Panc1 (cell line): ENCODE results near the gene RPS6KA4. TPM values are rescaled to one million over a fixed set of nuclear protein-coding genes. Genes with fewer than 3 reads are reported as not detected.

Experiments
- ATAC-seq: fragments of 200-7000 bp; cut with Tn5 transposase; 2 replicates; pipeline ENCODE4 v1.9.1; 2020; ENCODE audit warnings: mild to moderate bottlenecking, moderate library complexity
- BruUV-seq: library from RNA; stranded (reverse); fragments of 400-500 nt; replicated peaks from 2 replicates; lab custom pipeline; 2021; lab: Mats Ljungman, UMichigan
- CTCF ChIA-PET: fragments of 300-600 bp; sonication (Branson Sonifier 250); formaldehyde crosslinking; loops from one replicate; lab custom pipeline; 2022; ENCODE audit warnings: antibody characterized with exemption; lab: Charles Lee
- POLR2A ChIA-PET: fragments of 300-600 bp; sonication (Branson Sonifier 250); formaldehyde crosslinking; loops from one replicate; lab custom pipeline; 2022; ENCODE audit warnings: antibody characterized with exemption; lab: Charles Lee
- DNase-seq: peaks from one replicate; pipeline ENCODE4 v3.0.0-alpha.2; 2010; ENCODE audit warnings: low read depth, low spot score
- H3K27ac ChIP-seq: 2 replicates; pipeline ENCODE4 v1.5.1; 2011; ENCODE audit warnings: mild to moderate bottlenecking, low read length, inconsistent platforms
- H3K27me3 ChIP-seq: fragments of 200-500 bp; sonication (Bioruptor generic); 2 replicates; pipeline ENCODE4 v1.6.0; 2014; ENCODE audit warnings: low read length, inconsistent platforms; ENCODE audit not compliant: control insufficient read depth, insufficient read depth
- H3K36me3 ChIP-seq: fragments of 200-500 bp; sonication (Bioruptor generic); 2 replicates; pipeline ENCODE4 v1.5.1; 2014; ENCODE audit warnings: inconsistent platforms, mild to moderate bottlenecking, low read length, moderate library complexity; ENCODE audit not compliant: control insufficient read depth, insufficient read depth
- H3K4me1 ChIP-seq: 2 replicates; pipeline ENCODE4 v1.5.1; 2011; ENCODE audit warnings: inconsistent platforms, mild to moderate bottlenecking, low read length, moderate library complexity; ENCODE audit not compliant: control insufficient read depth, insufficient read depth
- H3K4me3 ChIP-seq, 2 experiments: 2 replicates each; pipeline ENCODE4 v1.5.1; 2011 to 2012; ENCODE audit warnings: low read depth in 2 of 2, low read length in 2 of 2, mild to moderate bottlenecking in 2 of 2, inconsistent platforms in 1 of 2, moderate library complexity in 1 of 2
- H3K9me3 ChIP-seq: fragments of 200-500 bp; sonication (Bioruptor generic); 2 replicates; pipeline ENCODE4 v1.5.1; 2014; ENCODE audit warnings: low read depth, mild to moderate bottlenecking, inconsistent platforms, low read length, moderate library complexity; ENCODE audit not compliant: control insufficient read depth, insufficient read depth
- CTCF ChIP-seq: fragments of 450-650 bp; IDR thresholded peaks from 2 replicates; pipeline ENCODE4 v1.5.1; 2017; ENCODE audit warnings: mild to moderate bottlenecking
- POLR2AphosphoS5 ChIP-seq: IDR thresholded peaks from 2 replicates; pipeline ENCODE4 v1.6.1; 2012; ENCODE audit warnings: mild to moderate bottlenecking, low read depth, low read length, moderate library complexity
- SIN3A ChIP-seq: IDR thresholded peaks from 2 replicates; pipeline ENCODE4 v1.6.1; 2012; ENCODE audit warnings: low read depth, mild to moderate bottlenecking, low read length, moderate library complexity, borderline replicate concordance; ENCODE audit not compliant: insufficient read depth
- TCF7L2 ChIP-seq: IDR thresholded peaks from 2 replicates; pipeline ENCODE4 v1.6.1; 2011; ENCODE audit warnings: mild to moderate bottlenecking, low read depth, low read length, inconsistent platforms
- in situ Hi-C: cut with HindIII; loops from 2 replicates; pipeline ENCODE4 v1.10.0; 2016; ENCODE audit warnings: low sequenced_read_pairs, low pct_unique_long_range_greater_than_20kb
- intact Hi-C: fragments of 100-400 bp; cut with micrococcal nuclease; formaldehyde crosslinking; loops from one replicate; pipeline ENCODE4 v1.10.0; 2022; ENCODE audit not compliant: unreplicated experiment
- total RNA-seq: library from RNA; stranded (reverse); gene quantifications from one replicate; pipeline ENCODE4 v1.2.1, GENCODE V29; 2021; ENCODE audit not compliant: unreplicated experiment
- TF ChIP-seq, protein P1 (sequence below), 2 experiments: IDR thresholded peaks; 2 replicates each; pipeline ENCODE4 v1.6.1; 2011 to 2012; ENCODE audit warnings: low read depth in 2 of 2, control low read depth in 1 of 2, low read length in 1 of 2, mild to moderate bottlenecking in 1 of 2, moderate library complexity in 1 of 2; ENCODE audit not compliant: insufficient read depth in 1 of 2

RPS6KA4 gene
- total RNA-seq, 1 experiment from 2014 or later = 74.0 TPM

DNA sequence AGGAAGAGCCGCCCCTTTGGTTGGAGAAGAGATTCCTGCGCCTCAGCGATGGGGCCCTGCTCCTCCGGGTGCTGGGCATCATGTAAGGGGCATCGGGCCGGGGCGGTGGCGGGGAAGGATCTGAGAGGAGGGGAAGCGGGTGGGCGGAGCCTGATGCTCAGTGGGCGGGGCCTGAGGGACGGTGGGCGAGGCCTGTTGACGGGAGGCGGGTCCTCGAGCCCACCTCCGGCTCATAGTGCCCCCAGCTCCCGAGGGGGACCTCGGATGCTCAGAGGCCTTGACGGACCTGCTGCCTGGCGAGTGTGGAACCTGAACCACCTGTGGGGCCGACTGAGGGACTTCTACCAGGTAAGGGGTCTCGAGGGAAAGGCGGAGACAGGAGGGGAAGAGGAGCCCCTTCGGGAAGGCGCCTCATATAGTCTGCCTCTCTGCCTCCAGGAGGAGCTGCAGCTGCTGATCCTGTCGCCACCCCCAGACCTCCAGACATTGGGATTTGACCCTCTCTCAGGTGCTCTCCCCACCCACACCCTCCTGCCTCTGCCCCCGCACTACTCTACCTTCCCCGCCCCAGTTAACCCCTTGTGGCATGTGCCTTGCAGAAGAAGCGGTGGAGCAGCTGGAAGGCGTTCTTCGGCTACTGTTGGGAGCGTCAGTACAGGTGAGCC, 18.2 kb upstream of the RPS6KA4 start:
- DNase-seq (no peak), ATAC-seq (no peak)
- intact Hi-C loops (no loop called here), in situ Hi-C loops (no loop called here)
- POLR2A ChIA-PET = interaction anchor here (0.6 kb wide), 1 partner anchor 15 kb away, joined by 5 read pairs; no protein-coding TSS in a partner anchor
- Histone ChIP-seq H3K9me3 (no peaks in the 10 kb centered on the region), H3K27ac (no peak overlapping the region), H3K36me3 (no peaks in the 10 kb centered on the region), H3K27me3 (no peaks in the 10 kb centered on the region), H3K4me1 (peaks cover 22% of the 10 kb centered on the region), H3K4me3 (no peak overlapping the region)
- no TSS peak for BruUV-seq
- TF ChIP-seq SIN3A (no peak), CTCF (no peak), POLR2AphosphoS5 (no peak), TCF7L2 (no peak)
- TF ChIP-seq, protein P1, sequence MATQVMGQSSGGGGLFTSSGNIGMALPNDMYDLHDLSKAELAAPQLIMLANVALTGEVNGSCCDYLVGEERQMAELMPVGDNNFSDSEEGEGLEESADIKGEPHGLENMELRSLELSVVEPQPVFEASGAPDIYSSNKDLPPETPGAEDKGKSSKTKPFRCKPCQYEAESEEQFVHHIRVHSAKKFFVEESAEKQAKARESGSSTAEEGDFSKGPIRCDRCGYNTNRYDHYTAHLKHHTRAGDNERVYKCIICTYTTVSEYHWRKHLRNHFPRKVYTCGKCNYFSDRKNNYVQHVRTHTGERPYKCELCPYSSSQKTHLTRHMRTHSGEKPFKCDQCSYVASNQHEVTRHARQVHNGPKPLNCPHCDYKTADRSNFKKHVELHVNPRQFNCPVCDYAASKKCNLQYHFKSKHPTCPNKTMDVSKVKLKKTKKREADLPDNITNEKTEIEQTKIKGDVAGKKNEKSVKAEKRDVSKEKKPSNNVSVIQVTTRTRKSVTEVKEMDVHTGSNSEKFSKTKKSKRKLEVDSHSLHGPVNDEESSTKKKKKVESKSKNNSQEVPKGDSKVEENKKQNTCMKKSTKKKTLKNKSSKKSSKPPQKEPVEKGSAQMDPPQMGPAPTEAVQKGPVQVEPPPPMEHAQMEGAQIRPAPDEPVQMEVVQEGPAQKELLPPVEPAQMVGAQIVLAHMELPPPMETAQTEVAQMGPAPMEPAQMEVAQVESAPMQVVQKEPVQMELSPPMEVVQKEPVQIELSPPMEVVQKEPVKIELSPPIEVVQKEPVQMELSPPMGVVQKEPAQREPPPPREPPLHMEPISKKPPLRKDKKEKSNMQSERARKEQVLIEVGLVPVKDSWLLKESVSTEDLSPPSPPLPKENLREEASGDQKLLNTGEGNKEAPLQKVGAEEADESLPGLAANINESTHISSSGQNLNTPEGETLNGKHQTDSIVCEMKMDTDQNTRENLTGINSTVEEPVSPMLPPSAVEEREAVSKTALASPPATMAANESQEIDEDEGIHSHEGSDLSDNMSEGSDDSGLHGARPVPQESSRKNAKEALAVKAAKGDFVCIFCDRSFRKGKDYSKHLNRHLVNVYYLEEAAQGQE (IDR thresholded peaks at IDR 0.05; ENCODE audit: insufficient read depth in 1 of 2, low read depth in 2 of 2, low read length in 1 of 2) = no peak
- CTCF ChIA-PET = interaction anchor here (0.6 to 2.3 kb wide), 5 partner anchors 9 to 134 kb away, joined by 3 to 33 read pairs (median 3); partner anchors contain the start of gene PRDX5

GRCh38 chr11:64341429-64341828, 17.5 kb upstream of the RPS6KA4 start:
- Histone ChIP-seq H3K36me3 (no peaks in the 10 kb centered on the region), H3K9me3 (no peaks in the 10 kb centered on the region), H3K27me3 (no peaks in the 10 kb centered on the region), H3K27ac (no peak overlapping the region), H3K4me3 (no peak overlapping the region), H3K4me1 (peaks cover 22% of the 10 kb centered on the region)
- no TSS peak for BruUV-seq
- in situ Hi-C loops (no loop called here), intact Hi-C loops (no loop called here)
- no peak for DNase-seq
- ATAC-seq = no peak
- no peak for TF ChIP-seq SIN3A
- TF ChIP-seq POLR2AphosphoS5 = no peak
- TF ChIP-seq, protein P1 (IDR thresholded peaks at IDR 0.05; ENCODE audit: insufficient read depth in 1 of 2, low read depth in 2 of 2, low read length in 1 of 2) = no peak
- TF ChIP-seq CTCF = no peak
- TF ChIP-seq TCF7L2 = no peak
- CTCF ChIA-PET = interaction anchor here (1.1 to 2.3 kb wide), 5 partner anchors 9 to 24 kb away, joined by 3 to 33 read pairs (median 15); partner anchors contain the start of genes PRDX5 and TRMT112
- POLR2A ChIA-PET = interaction anchor here (0.5 to 0.6 kb wide), 2 partner anchors 16 to 659 kb away, joined by 4 to 5 read pairs; no protein-coding TSS in a partner anchor
